ENCODE data around the gene LRRC61. TPM values are rescaled to one million over a fixed set of nuclear protein-coding genes. Genes with fewer than 3 reads are reported as not detected.

Gene LRRC61
- total and polyA plus RNA-seq, 7 donors, result 0.88 to 4.4 (median 3.3) TPM

GRCh38 chr7:150377196-150377595, 54.0 kb downstream of the LRRC61 start:
- Histone ChIP-seq H3K4me3 (no peak overlapping the region), H3K9me3 (no peaks in the 10 kb centered on the region), H3K36me3 (ENCODE audit: insufficient read depth in 1 of 2, low read depth in 1 of 2) (peaks cover 0 to 27% of the 10 kb centered on the region in 2 donors), H3K27ac (peak overlapping the region; percentile 92), H3K4me1 (peaks cover 35% of the 10 kb centered on the region), H3K27me3 (ENCODE audit: insufficient read depth in 3 of 3, low read length in 2 of 3) (no peaks in the 10 kb centered on the region)
- no peak for DNase-seq
- 37 to 41% (median 38%) methylated on average over 3 of the region's 3 CpGs for WGBS, 3 donors
- TF ChIP-seq CTCF (IDR thresholded peaks at IDR 0.05), result no peak
- no peak for ATAC-seq
- intact Hi-C loops (cut with DNase I), result no loop called here

- Histone ChIP-seq H3K4me1 (peaks cover 34% of the 10 kb centered on the region), H3K4me3 (no peak overlapping the region), H3K9me3 (no peaks in the 10 kb centered on the region), H3K27me3 (ENCODE audit: insufficient read depth in 3 of 3, low read length in 2 of 3) (no peaks in the 10 kb centered on the region), H3K27ac (peak overlapping the region; percentile 92), H3K36me3 (ENCODE audit: insufficient read depth in 1 of 2, low read depth in 1 of 2) (peaks cover 0 to 22% of the 10 kb centered on the region in 2 donors)
- intact Hi-C loops (cut with DNase I), result loop anchor here in 1 of 2 donors (1.0 kb wide), 1 partner anchor 8 kb away; no protein-coding TSS in a partner anchor
- WGBS, 3 donors, result 58 to 70% (median 62%) methylated on average over 4 of the region's 4 CpGs
- DNase-seq (no peak), ATAC-seq (no peak)
- TF ChIP-seq CTCF (IDR thresholded peaks at IDR 0.05), result no peak
These were observed 54.5 kb downstream of the LRRC61 start for GRCh38 chr7:150377635-150378034.

GRCh38 chr7:150378115-150378852, 55.1 kb downstream of the LRRC61 start:
- Histone ChIP-seq H3K27ac (peak overlapping the region; percentile 92), H3K4me3 (peak overlapping the region; percentile 95), H3K9me3 (no peaks in the 10 kb centered on the region), H3K27me3 (ENCODE audit: insufficient read depth in 3 of 3, low read length in 2 of 3) (no peaks in the 10 kb centered on the region), H3K36me3 (ENCODE audit: insufficient read depth in 1 of 2, low read depth in 1 of 2) (peaks cover 0 to 16% of the 10 kb centered on the region in 2 donors), H3K4me1 (peaks cover 28% of the 10 kb centered on the region)
- intact Hi-C loops (cut with DNase I), result loop anchor here in 1 of 2 donors (1.0 kb wide), 1 partner anchor 9 kb away; no protein-coding TSS in a partner anchor
- peak; percentile 44 to 69 for DNase-seq
- no peak for TF ChIP-seq CTCF (IDR thresholded peaks at IDR 0.05)
- peak; percentile 30 to 52 (median 36) for ATAC-seq
- WGBS, 3 donors, result 3 to 6% (median 5%) methylated on average over 32 of the region's 32 CpGs

- H3K27ac ChIP-seq, result peak within 1 kb of the TSS; percentile 92
- peaks cover 0 to 9% of the 10 kb centered on the region in 2 donors for H3K36me3 ChIP-seq (ENCODE audit: insufficient read depth in 1 of 2, low read depth in 1 of 2)
- intact Hi-C loops (cut with DNase I), result loop anchor here in 1 of 2 donors (1.0 kb wide), 1 partner anchor 10 kb away; no protein-coding TSS in a partner anchor
- 0 to 1% (median 0%) methylated on average over 39 to 60 of the region's 60 CpGs for WGBS, 3 donors
- TF ChIP-seq CTCF (IDR thresholded peaks at IDR 0.05), result no peak
- peak; percentile 98 for DNase-seq
- peaks cover 21% of the 10 kb centered on the region for H3K4me1 ChIP-seq
- peak; percentile 95 to 97 (median 97) for ATAC-seq
- no peaks in the 10 kb centered on the region for H3K27me3 ChIP-seq (ENCODE audit: insufficient read depth in 3 of 3, low read length in 2 of 3)
- H3K9me3 ChIP-seq, result no peaks in the 10 kb centered on the region
- peak within 1 kb of the TSS; percentile 95 for H3K4me3 ChIP-seq
These were observed 55.8 kb downstream of the LRRC61 start, which contains the start of gene ZNF775 for GRCh38 chr7:150378853-150379440. ZNF775 (plus strand) TSS chr7:150379330; CDS start chr7:150388471, 9,141 bp downstream.

Data from psoas muscle (tissue), 8 donors.